Measurements from ENCODE around the gene DUSP1.

The DUSP1 gene

GRCh38 chr5:172771439-172772111 lies 580 bp upstream of the DUSP1 start:
- peaks cover 17% of the 10 kb centered on the region for H3K27me3 Mint-ChIP-seq (ENCODE audit: low read depth, poor library complexity)
- peak overlapping the region; percentile 97 for H3K27ac Mint-ChIP-seq
- H3K4me1 Mint-ChIP-seq, result peaks cover 64% of the 10 kb centered on the region
- H3K4me3 Mint-ChIP-seq, result peak overlapping the region; percentile 81
- no peaks in the 10 kb centered on the region for H3K9me3 Mint-ChIP-seq
- no peak for DNase-seq
- peaks cover 28% of the 10 kb centered on the region for H3K36me3 Mint-ChIP-seq (ENCODE audit: low read depth)
- TF ChIP-seq CTCF (IDR thresholded peaks at IDR 0.05), result no peak

- TF ChIP-seq CTCF (IDR thresholded peaks at IDR 0.05), result no peak
- Mint-ChIP-seq H3K36me3 (ENCODE audit: low read depth) (peaks cover 30% of the 10 kb centered on the region), H3K4me3 (peak overlapping the region; percentile 96), H3K9me3 (no peaks in the 10 kb centered on the region), H3K4me1 (peaks cover 76% of the 10 kb centered on the region), H3K27me3 (ENCODE audit: low read depth, poor library complexity) (peaks cover 14% of the 10 kb centered on the region), H3K27ac (peak overlapping the region; percentile 83)
- DNase-seq, result no peak
Measured at GRCh38 chr5:172770374-172770674, 671 bp downstream of the DUSP1 start.

GRCh38 chr5:172769616-172770373 lies 1.2 kb downstream of the DUSP1 start:
- Mint-ChIP-seq H3K4me1 (peaks cover 79% of the 10 kb centered on the region), H3K27me3 (ENCODE audit: low read depth, poor library complexity) (peaks cover 12% of the 10 kb centered on the region), H3K36me3 (ENCODE audit: low read depth) (peaks cover 30% of the 10 kb centered on the region), H3K27ac (peak overlapping the region; percentile 83), H3K4me3 (peak overlapping the region; percentile 96), H3K9me3 (no peaks in the 10 kb centered on the region)
- TF ChIP-seq CTCF (IDR thresholded peaks at IDR 0.05), result no peak
- no peak for DNase-seq

GRCh38 chr5:172769342-172769615 lies 1.7 kb downstream of the DUSP1 start:
- Mint-ChIP-seq H3K27me3 (ENCODE audit: low read depth, poor library complexity) (peaks cover 11% of the 10 kb centered on the region), H3K4me3 (peak overlapping the region; percentile 96), H3K36me3 (ENCODE audit: low read depth) (peaks cover 30% of the 10 kb centered on the region), H3K9me3 (no peaks in the 10 kb centered on the region), H3K27ac (no peak overlapping the region), H3K4me1 (peaks cover 79% of the 10 kb centered on the region)
- DNase-seq, result no peak
- TF ChIP-seq CTCF (IDR thresholded peaks at IDR 0.05), result no peak

GRCh38 chr5:172768573-172769341 lies 2.2 kb downstream of the DUSP1 start:
- no peak for TF ChIP-seq CTCF (IDR thresholded peaks at IDR 0.05)
- no peak for DNase-seq
- no peak overlapping the region for H3K27ac Mint-ChIP-seq
- peaks cover 79% of the 10 kb centered on the region for H3K4me1 Mint-ChIP-seq
- H3K36me3 Mint-ChIP-seq (ENCODE audit: low read depth), result peaks cover 30% of the 10 kb centered on the region
- peaks cover 13% of the 10 kb centered on the region for H3K27me3 Mint-ChIP-seq (ENCODE audit: low read depth, poor library complexity)
- H3K4me3 Mint-ChIP-seq, result peak overlapping the region; percentile 96
- no peaks in the 10 kb centered on the region for H3K9me3 Mint-ChIP-seq
